Retinal pigment epithelial cell (primary cell): ENCODE data around the gene SAXO1.
"Not testable (repeated sequence)": the region's sequence is repeated elsewhere in the genome, so short reads cannot be mapped to it uniquely, and the experiment has no call there.

Experiments
- DNase-seq: peaks from one replicate; pipeline ENCODE4 v3.0.0-alpha.2; 2010; ENCODE audit warnings: low read depth
- H3K4me3 ChIP-seq: 2 replicates; pipeline ENCODE4 v1.5.1; 2011; ENCODE audit warnings: mild to moderate bottlenecking, low read length, control low read depth, moderate library complexity
- TF ChIP-seq, protein P1 (sequence below): conservative IDR thresholded peaks from 2 replicates; pipeline ENCODE4 v1.5.1; 2011; ENCODE audit warnings: low read depth, low read length, control low read depth, inconsistent platforms

The SAXO1 gene

DNA sequence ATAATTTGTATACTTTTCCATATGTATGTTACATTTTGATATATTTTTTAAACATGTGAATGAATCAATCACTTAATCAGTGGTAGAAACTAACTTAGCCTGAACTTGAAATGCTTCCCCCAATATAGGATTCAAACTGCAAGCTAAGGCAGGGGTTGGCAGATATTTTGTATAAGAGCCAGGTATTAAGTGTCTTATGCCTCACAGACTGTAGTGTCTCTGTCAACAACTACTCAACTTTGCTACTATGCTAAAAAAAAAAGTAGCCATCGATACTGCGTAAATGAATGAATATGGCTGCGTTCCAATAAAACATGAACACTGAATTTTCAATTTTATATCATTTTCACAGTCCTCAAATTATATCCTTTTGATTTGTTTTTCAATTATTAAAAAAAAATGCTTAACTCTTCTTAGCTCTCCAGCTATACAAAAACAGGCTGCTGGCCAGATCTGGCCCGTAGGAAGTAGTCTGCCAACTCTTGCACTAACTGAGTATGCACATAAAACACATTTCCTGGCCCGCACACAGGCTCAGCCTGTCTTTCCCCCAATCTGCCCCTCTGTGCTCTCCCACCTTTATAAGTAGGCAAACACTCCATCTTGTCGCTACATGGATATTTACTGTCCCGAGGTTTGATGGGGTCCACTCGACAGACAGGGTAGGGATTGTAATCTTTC is 91.8 kb downstream of the SAXO1 start:
- TF ChIP-seq, protein P1, sequence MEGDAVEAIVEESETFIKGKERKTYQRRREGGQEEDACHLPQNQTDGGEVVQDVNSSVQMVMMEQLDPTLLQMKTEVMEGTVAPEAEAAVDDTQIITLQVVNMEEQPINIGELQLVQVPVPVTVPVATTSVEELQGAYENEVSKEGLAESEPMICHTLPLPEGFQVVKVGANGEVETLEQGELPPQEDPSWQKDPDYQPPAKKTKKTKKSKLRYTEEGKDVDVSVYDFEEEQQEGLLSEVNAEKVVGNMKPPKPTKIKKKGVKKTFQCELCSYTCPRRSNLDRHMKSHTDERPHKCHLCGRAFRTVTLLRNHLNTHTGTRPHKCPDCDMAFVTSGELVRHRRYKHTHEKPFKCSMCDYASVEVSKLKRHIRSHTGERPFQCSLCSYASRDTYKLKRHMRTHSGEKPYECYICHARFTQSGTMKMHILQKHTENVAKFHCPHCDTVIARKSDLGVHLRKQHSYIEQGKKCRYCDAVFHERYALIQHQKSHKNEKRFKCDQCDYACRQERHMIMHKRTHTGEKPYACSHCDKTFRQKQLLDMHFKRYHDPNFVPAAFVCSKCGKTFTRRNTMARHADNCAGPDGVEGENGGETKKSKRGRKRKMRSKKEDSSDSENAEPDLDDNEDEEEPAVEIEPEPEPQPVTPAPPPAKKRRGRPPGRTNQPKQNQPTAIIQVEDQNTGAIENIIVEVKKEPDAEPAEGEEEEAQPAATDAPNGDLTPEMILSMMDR, result no peak
- no peak overlapping the region for H3K4me3 ChIP-seq
- DNase-seq, result no peak

DNA sequence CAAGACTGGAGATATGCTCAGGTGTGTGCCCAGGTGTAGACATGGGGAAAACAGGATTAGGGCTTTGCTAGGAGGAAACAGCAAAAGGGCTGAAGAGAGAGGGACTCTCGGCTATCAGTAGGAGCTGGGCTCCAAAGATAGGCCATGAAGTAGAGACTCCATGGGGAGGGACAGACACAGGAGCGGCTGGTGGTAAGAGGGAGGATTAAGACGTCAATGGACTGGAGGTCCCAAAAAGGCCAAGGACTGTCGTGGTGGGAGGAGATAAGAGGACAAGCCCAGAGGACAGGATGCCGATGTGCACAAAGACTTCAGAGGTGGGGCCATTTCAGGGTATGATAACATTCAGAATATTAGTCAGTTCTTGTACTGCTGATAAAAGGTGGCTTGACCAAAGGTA is 93.1 kb downstream of the SAXO1 start:
- no peak for DNase-seq
- TF ChIP-seq, protein P1, result no peak
- no peak overlapping the region for H3K4me3 ChIP-seq

DNA sequence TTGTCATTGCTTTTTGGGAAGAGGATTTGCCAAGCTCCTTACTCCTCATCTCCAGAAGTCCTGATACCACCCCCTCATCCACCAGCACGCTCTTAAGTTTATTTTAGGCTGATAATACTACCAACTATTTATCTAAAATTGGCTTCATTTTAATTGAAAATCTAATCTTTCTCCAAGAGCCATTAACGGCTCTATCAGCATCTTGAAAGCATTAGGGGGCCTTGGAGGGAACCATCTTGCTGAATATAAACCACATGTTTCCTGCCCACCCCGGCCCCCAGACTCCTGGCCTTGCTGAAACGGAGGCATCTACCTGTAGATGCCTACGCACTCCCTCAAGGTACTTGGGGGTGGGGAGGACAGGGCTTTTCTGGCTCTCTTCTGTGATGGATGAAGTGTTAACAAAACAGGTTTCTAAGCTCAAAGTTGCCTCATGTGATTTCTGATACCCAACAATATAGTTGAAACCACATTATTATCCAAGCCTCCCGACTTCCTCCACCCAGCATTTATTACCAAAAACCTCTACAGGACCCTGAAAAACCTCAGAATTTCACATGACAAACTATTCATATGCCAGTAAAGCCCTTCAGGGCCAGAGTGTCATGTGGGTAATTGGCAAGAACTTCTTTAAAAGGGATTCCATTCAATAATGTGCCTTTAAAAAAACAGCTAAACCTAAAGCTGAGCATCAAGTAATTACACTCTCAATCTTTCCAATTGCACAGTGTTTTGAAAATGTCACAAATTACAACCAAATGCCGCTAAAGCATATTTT is 96.7 kb downstream of the SAXO1 start:
- DNase-seq, result peak; percentile 17
- no peak overlapping the region for H3K4me3 ChIP-seq
- TF ChIP-seq, protein P1, result no peak

DNA sequence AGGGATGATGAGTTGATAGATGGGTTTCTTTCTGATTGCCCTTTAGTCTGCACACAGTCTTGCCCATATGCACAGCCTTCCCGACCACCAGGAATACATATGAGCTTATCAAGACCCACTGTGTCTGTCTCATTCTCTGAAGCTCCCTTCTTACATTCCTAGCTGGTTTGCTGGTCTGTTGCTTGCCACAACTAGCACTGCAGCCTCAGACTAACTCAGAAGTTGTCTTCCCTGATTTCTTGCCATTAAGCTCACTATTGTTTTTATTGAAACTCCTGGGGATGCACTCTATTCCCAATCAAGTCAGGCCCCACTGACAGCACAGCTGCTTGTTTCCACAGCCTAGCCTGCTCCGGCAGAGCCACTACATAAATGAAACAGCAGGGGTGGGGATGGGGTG is 97.5 kb downstream of the SAXO1 start:
- DNase-seq, result no peak
- no peak overlapping the region for H3K4me3 ChIP-seq
- TF ChIP-seq, protein P1, result no peak

DNA sequence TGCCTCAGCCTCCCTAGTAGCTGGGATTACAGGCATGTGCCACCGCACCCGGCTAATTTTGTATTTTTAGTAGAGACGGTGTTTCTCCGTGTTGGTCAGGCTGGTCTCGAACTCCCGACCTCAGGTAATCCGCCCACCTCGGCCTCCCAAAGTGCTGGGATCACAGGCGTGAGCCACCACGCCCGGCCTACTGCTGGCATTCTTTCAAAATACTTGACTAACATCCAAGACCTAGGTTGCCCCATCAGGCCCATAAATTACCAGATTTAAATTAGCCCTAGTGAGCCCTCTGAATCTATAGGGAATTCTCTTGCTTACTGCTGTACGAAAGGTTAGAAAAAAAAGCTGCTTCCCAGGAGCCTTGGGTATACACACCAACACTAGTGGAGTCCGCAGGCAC is 102.4 kb downstream of the SAXO1 start:
- DNase-seq, H3K4me3 ChIP-seq: not testable (repeated sequence)

DNA sequence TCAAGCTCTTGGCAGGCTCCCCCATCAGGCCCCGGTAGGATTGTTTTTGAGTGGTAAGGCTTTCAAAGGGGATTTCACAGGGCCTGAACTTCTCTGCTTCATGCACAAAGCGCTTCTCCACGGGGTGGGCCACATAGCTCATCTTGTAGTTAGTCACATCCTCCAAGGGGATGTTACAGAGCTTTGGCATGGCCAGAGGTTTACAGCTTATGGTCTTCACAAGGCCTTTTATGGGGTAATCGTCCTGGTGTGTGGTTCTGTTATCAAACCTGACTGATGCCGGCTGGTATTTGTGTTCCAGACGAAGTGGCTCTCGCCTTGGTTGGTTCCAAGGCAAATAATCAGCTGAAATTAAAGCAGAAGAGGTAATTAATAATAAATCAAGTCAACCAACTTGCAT is 104.3 kb downstream of the SAXO1 start:
- no peak for DNase-seq
- no peak overlapping the region for H3K4me3 ChIP-seq
- TF ChIP-seq, protein P1, result no peak

DNA sequence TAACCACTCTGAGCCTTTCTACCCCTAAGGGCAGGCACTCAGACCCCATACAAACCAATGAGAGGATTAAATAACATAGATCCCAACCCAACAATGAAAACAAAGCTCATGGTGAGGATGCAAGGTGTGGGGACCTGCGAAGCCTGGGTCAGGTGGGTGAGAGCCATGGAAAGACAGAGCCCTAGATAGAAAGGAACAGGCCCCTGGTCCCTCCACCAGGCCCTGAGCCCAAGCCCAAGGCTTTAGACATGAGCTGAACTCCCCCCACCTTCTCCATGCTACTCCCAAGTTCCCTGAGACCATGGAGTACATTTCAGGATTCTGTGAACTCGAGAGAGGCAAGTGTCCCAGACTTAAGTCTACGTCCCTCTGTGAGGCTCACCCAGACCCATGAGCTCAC is 106.5 kb downstream of the SAXO1 start:
- TF ChIP-seq, protein P1, result no peak
- H3K4me3 ChIP-seq, result no peak overlapping the region
- DNase-seq, result no peak
